HCT116 (cell line): ENCODE results near the gene ALDH2. TPM values are rescaled to one million over a fixed set of nuclear protein-coding genes. Genes with fewer than 3 reads are reported as not detected.

Experiments
- ATAC-seq: fragments of 200-7000 bp; cut with Tn5 transposase; 2 replicates; pipeline ENCODE4 v1.9.1; 2020; ENCODE audit warnings: mild to moderate bottlenecking, moderate library complexity
- BruUV-seq: library from RNA; stranded (reverse); fragments of 400-500 nt; replicated peaks from 2 replicates; lab custom pipeline; 2021; lab: Mats Ljungman, UMichigan
- CTCF ChIA-PET: fragments of 300-600 bp; sonication (Branson Sonifier 250); formaldehyde crosslinking; loops from one replicate; lab custom pipeline; 2021; ENCODE audit warnings: antibody characterized with exemption; lab: Charles Lee
- POLR2A ChIA-PET: fragments of 300-600, 350-600 bp; sonication (Branson Sonifier 250); formaldehyde crosslinking; loops from one replicate; lab custom pipeline; 2021; ENCODE audit warnings: antibody characterized with exemption; lab: Charles Lee
- RAD21 ChIA-PET, 2 experiments: fragments of 300-600 bp; sonication (Branson Sonifier 250); formaldehyde crosslinking; loops; one replicate each; lab custom pipeline; 2023; ENCODE audit warnings: low total read pairs in 2 of 2; ENCODE audit not compliant: uncharacterized antibody in 2 of 2, unreplicated experiment in 2 of 2, low non-redundant PET in 1 of 2; lab: Charles Lee
- DNase-seq: peaks from one replicate; pipeline ENCODE4 v3.0.0-alpha.2; 2010; ENCODE audit warnings: low read depth, low spot score
- H2AFZ ChIP-seq: fragments of 200-600 bp; shearing (Covaris generic), sonication (generic); 2 replicates; pipeline ENCODE4 v1.6.1; 2017; ENCODE audit warnings: low read depth, mixed run types, mixed read lengths, antibody characterized with exemption, low read length; ENCODE audit not compliant: poor library complexity, severe bottlenecking
- H3K27ac ChIP-seq: 2 replicates; pipeline ENCODE4 v1.5.1; 2012; ENCODE audit warnings: low read depth, low read length
- H3K27me3 ChIP-seq: fragments of 200-600 bp; sonication (generic); 2 replicates; pipeline ENCODE4 v1.6.1; 2016; ENCODE audit warnings: mixed run types, low read length, mixed read lengths; ENCODE audit not compliant: insufficient read depth
- H3K36me3 ChIP-seq, 2 experiments: fragments of 200-500 bp in 1 of 2; fragments of 200-600 bp in 1 of 2; sonication (Bioruptor generic) in 1 of 2; sonication (generic) in 1 of 2; 2 replicates each; pipeline versions ENCODE4 v1.5.1 to v1.6.1; 2014 to 2016; ENCODE audit warnings: low read length in 2 of 2, inconsistent platforms in 1 of 2, mixed read lengths in 1 of 2, mixed run types in 1 of 2; ENCODE audit not compliant: insufficient read depth in 2 of 2, control insufficient read depth in 1 of 2
- H3K4me1 ChIP-seq, 2 experiments: fragments of 200-600 bp in 1 of 2; sonication (generic) in 1 of 2; 2 replicates each; pipeline versions ENCODE4 v1.5.1 to v1.6.1; 2012 to 2017; ENCODE audit warnings: low read length in 2 of 2, inconsistent platforms in 1 of 2, mild to moderate bottlenecking in 1 of 2, mixed read lengths in 1 of 2, mixed run types in 1 of 2, moderate library complexity in 1 of 2; ENCODE audit not compliant: insufficient read depth in 2 of 2, control insufficient read depth in 1 of 2
- H3K4me2 ChIP-seq: fragments of 200-600 bp; sonication (generic); 2 replicates; pipeline ENCODE4 v1.6.1; 2017; ENCODE audit warnings: mixed run types, low read length, mixed read lengths
- H3K4me3 ChIP-seq, 2 experiments: fragments of 200-600 bp in 1 of 2; sonication (generic) in 1 of 2; replicated peaks in 1 of 2; 2 replicates each; pipeline ENCODE4 v1.5.1; 2011 to 2016; ENCODE audit warnings: low read length in 2 of 2, control low read depth in 1 of 2, low read depth in 1 of 2, mild to moderate bottlenecking in 1 of 2, mixed read lengths in 1 of 2, mixed run types in 1 of 2
- H3K79me2 ChIP-seq: fragments of 200-600 bp; sonication (generic); 2 replicates; pipeline ENCODE4 v1.6.1; 2017; ENCODE audit warnings: mild to moderate bottlenecking, mixed run types, low read length, moderate library complexity, mixed read lengths; ENCODE audit not compliant: insufficient read depth
- H3K9ac ChIP-seq: fragments of 200-600 bp; sonication (generic); 2 replicates; pipeline ENCODE4 v1.6.1; 2016; ENCODE audit warnings: low read length, mixed read lengths
- H3K9me2 ChIP-seq: fragments of 200-600 bp; sonication (generic), shearing (Covaris generic); 2 replicates; pipeline ENCODE4 v1.6.1; 2017; ENCODE audit warnings: mixed run types, mild to moderate bottlenecking, moderate library complexity; ENCODE audit not compliant: insufficient read depth
- H3K9me3 ChIP-seq, 2 experiments: fragments of 200-500 bp in 1 of 2; fragments of 200-600 bp in 1 of 2; sonication (Bioruptor generic) in 1 of 2; sonication (generic) in 1 of 2; 2 replicates each; pipeline ENCODE4 v1.6.1; 2014 to 2017; ENCODE audit warnings: low read length in 2 of 2, mixed read lengths in 2 of 2, inconsistent platforms in 1 of 2, low read depth in 1 of 2, mild to moderate bottlenecking in 1 of 2, mixed run types in 1 of 2, moderate library complexity in 1 of 2; ENCODE audit not compliant: control insufficient read depth in 1 of 2, insufficient read depth in 1 of 2
- H4K20me1 ChIP-seq: fragments of 200-600 bp; sonication (generic), shearing (Covaris generic); 2 replicates; pipeline ENCODE4 v1.6.1; 2017; ENCODE audit warnings: mixed run types, mild to moderate bottlenecking, moderate library complexity; ENCODE audit not compliant: insufficient read depth
- ATF3 ChIP-seq: IDR thresholded peaks from 2 replicates; pipeline ENCODE4 v1.6.1; 2012
- CBX3 ChIP-seq: IDR thresholded peaks from 2 replicates; pipeline ENCODE4 v1.6.1; 2012; ENCODE audit warnings: low read depth
- CEBPB ChIP-seq: IDR thresholded peaks from 2 replicates; pipeline ENCODE4 v1.6.1; 2012; ENCODE audit warnings: low read depth
- CTCF ChIP-seq, 3 experiments: fragments of 200-600 bp in 1 of 3; sonication (generic) in 1 of 3; IDR thresholded peaks in 2 of 3; conservative IDR thresholded peaks in 1 of 3; 2 replicates each; pipeline ENCODE4 v1.5.1; 2012 to 2017; ENCODE audit warnings: low read depth in 2 of 3, low read length in 2 of 3, antibody characterized with exemption in 1 of 3, borderline replicate concordance in 1 of 3, control low read depth in 1 of 3, mild to moderate bottlenecking in 1 of 3, mixed read lengths in 1 of 3, mixed run types in 1 of 3, moderate library complexity in 1 of 3; ENCODE audit not compliant: insufficient read depth in 1 of 3
- EGR1 ChIP-seq: IDR thresholded peaks from 2 replicates; pipeline ENCODE4 v1.6.1; 2012; ENCODE audit warnings: low read depth
- ELF1 ChIP-seq: IDR thresholded peaks from 2 replicates; pipeline ENCODE4 v1.6.1; 2012; ENCODE audit warnings: low read depth, borderline replicate concordance
- EZH2phosphoT487 ChIP-seq: fragments of 200-600 bp; IDR thresholded peaks from 2 replicates; pipeline ENCODE4 v1.6.1; 2018; ENCODE audit warnings: antibody characterized with exemption, borderline replicate concordance
- FOSL1 ChIP-seq: IDR thresholded peaks from 2 replicates; pipeline ENCODE4 v1.6.1; 2012; ENCODE audit warnings: low read depth
- JUND ChIP-seq: IDR thresholded peaks from 2 replicates; pipeline ENCODE4 v1.6.1; 2012
- POLR2AphosphoS5 ChIP-seq: IDR thresholded peaks from 2 replicates; pipeline ENCODE4 v1.6.1; 2011; ENCODE audit warnings: mild to moderate bottlenecking, low read depth, low read length, moderate library complexity
- RAD21 ChIP-seq: IDR thresholded peaks from 2 replicates; pipeline ENCODE4 v1.6.1; 2012; ENCODE audit warnings: low read depth, mild to moderate bottlenecking
- SP1 ChIP-seq: IDR thresholded peaks from 2 replicates; pipeline ENCODE4 v1.6.1; 2012; ENCODE audit warnings: low read depth
- SRF ChIP-seq: IDR thresholded peaks from 2 replicates; pipeline ENCODE4 v1.6.1; 2012; ENCODE audit warnings: low read depth
- TCF7L2 ChIP-seq: IDR thresholded peaks from 2 replicates; pipeline ENCODE4 v1.7.0; 2011; ENCODE audit warnings: borderline replicate concordance, inconsistent platforms; ENCODE audit not compliant: insufficient read depth, insufficient read length; ENCODE audit errors: extremely low read depth
- YY1 ChIP-seq: IDR thresholded peaks from 2 replicates; pipeline ENCODE4 v1.6.1; 2011; ENCODE audit warnings: low read length, low read depth, moderate library complexity, mild to moderate bottlenecking; ENCODE audit not compliant: insufficient replicate concordance; ENCODE audit errors: extremely low read depth
- ZFX ChIP-seq: fragments of 450-650 bp; IDR thresholded peaks from 2 replicates; pipeline ENCODE4 v1.6.1; 2017
- ZNF274 ChIP-seq: fragments of 200-500 bp; sonication (Bioruptor generic); IDR thresholded peaks from 2 replicates; pipeline ENCODE4 v1.6.1; 2014; ENCODE audit warnings: mild to moderate bottlenecking, low read depth, low read length, inconsistent platforms
- intact Hi-C: fragments of 100-400 bp; cut with micrococcal nuclease; formaldehyde crosslinking; loops from 2 replicates; pipeline ENCODE4 v1.10.0; 2022
- total RNA-seq: library from RNA; stranded (reverse); gene quantifications from one replicate; pipeline ENCODE4 v1.2.1, GENCODE V29; 2021; ENCODE audit not compliant: unreplicated experiment
- TF ChIP-seq, protein P1 (sequence below): IDR thresholded peaks from 2 replicates; pipeline ENCODE4 v1.6.1; 2012
- TF ChIP-seq, protein P2 (sequence below): IDR thresholded peaks from 2 replicates; pipeline ENCODE4 v1.6.1; 2011; ENCODE audit warnings: mild to moderate bottlenecking, low read length, moderate library complexity; ENCODE audit not compliant: insufficient replicate concordance; ENCODE audit errors: extremely low read depth

Gene ALDH2
- total RNA-seq, 1 experiment from 2014 or later = 32.9 TPM

GRCh38 chr12:111784953-111785352 is 18.2 kb downstream of the ALDH2 start (continued):
- TF ChIP-seq EZH2phosphoT487 = no peak
- no peak for TF ChIP-seq SRF

GRCh38 chr12:111785651-111786050 is 18.9 kb downstream of the ALDH2 start:
- Histone ChIP-seq H3K27me3 (no peaks in the 10 kb centered on the region), H3K9me2 (no peaks in the 10 kb centered on the region), H3K36me3 (peaks cover 0 to 8% of the 10 kb centered on the region in 2 experiments; a peak in 1 of 4 replicates), H3K4me3 (no peak overlapping the region), H3K27ac (no peak overlapping the region), H3K4me2 (no peak overlapping the region), H3K9ac (no peak overlapping the region), H4K20me1 (no peaks in the 10 kb centered on the region), H3K79me2 (no peaks in the 10 kb centered on the region), H2AFZ (no peak overlapping the region), H3K4me1 (no peaks in the 10 kb centered on the region), H3K9me3 (peaks cover 0 to 6% of the 10 kb centered on the region in 2 experiments; a peak in 1 of 4 replicates)
- intact Hi-C loops = no loop called here
- no peak for DNase-seq
- POLR2A ChIA-PET = no interaction called here
- BruUV-seq = no TSS peak
- no peak for ATAC-seq
- TF ChIP-seq CBX3 (no peak), SRF (no peak), POLR2AphosphoS5 (no peak), CTCF (IDR thresholded peaks at IDR 0.05 in 2 of 3, conservative IDR thresholded peaks at IDR 0.05 in 1 of 3; ENCODE audit: borderline replicate concordance in 1 of 3, insufficient read depth in 1 of 3, low read depth in 2 of 3, low read length in 2 of 3) (no peak), TCF7L2 (no peak), ZFX (no peak), CEBPB (no peak), ZNF274 (no peak), SP1 (no peak), YY1 (no peak), EZH2phosphoT487 (no peak), RAD21 (no peak), FOSL1 (no peak), ELF1 (no peak), ATF3 (no peak), EGR1 (no peak), JUND (no peak)
- TF ChIP-seq, protein P1, sequence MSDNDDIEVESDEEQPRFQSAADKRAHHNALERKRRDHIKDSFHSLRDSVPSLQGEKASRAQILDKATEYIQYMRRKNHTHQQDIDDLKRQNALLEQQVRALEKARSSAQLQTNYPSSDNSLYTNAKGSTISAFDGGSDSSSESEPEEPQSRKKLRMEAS = no peak
- TF ChIP-seq, protein P2, sequence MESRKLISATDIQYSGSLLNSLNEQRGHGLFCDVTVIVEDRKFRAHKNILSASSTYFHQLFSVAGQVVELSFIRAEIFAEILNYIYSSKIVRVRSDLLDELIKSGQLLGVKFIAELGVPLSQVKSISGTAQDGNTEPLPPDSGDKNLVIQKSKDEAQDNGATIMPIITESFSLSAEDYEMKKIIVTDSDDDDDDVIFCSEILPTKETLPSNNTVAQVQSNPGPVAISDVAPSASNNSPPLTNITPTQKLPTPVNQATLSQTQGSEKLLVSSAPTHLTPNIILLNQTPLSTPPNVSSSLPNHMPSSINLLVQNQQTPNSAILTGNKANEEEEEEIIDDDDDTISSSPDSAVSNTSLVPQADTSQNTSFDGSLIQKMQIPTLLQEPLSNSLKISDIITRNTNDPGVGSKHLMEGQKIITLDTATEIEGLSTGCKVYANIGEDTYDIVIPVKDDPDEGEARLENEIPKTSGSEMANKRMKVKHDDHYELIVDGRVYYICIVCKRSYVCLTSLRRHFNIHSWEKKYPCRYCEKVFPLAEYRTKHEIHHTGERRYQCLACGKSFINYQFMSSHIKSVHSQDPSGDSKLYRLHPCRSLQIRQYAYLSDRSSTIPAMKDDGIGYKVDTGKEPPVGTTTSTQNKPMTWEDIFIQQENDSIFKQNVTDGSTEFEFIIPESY = no peak
- CTCF ChIA-PET = no interaction called here
- RAD21 ChIA-PET = no interaction called here
